Activated CD4-positive, alpha-beta T cell treated with anti-CD3 and anti-CD28 coated beads, Interleukin-2, amount 10 ng/mL, durations not matched to agents 7 days and 5 days (primary cell): ENCODE results near the gene FYN. TPM values are rescaled to one million over a fixed set of nuclear protein-coding genes. Genes with fewer than 3 reads are reported as not detected.

ENCODE experiments used
- CTCF ChIA-PET: fragments of 350-600 bp; sonication (Branson Sonifier 250); formaldehyde crosslinking; loops from one replicate; lab custom pipeline; 2021; ENCODE audit warnings: antibody characterized with exemption; lab: Charles Lee
- POLR2A ChIA-PET: fragments of 350-600 bp; sonication (Branson Sonifier 250); formaldehyde crosslinking; loops from one replicate; lab custom pipeline; 2021; ENCODE audit warnings: antibody characterized with exemption; lab: Charles Lee
- DNase-seq: peaks from one replicate; pipeline ENCODE4 v3.0.0-alpha.2; 2020
- H3K27ac Mint-ChIP-seq: one replicate; pipeline ENCODE4 v1.8.0; 2021; ENCODE audit warnings: mild to moderate bottlenecking, moderate library complexity, mixed read lengths
- H3K27me3 Mint-ChIP-seq: one replicate; pipeline ENCODE4 v1.8.0; 2021; ENCODE audit warnings: mixed read lengths
- H3K36me3 Mint-ChIP-seq: one replicate; pipeline ENCODE4 v1.8.0; 2021; ENCODE audit warnings: low read depth, mixed read lengths
- H3K4me1 Mint-ChIP-seq: one replicate; pipeline ENCODE4 v1.8.0; 2021; ENCODE audit warnings: mixed read lengths
- H3K4me3 Mint-ChIP-seq: one replicate; pipeline ENCODE4 v1.8.0; 2021; ENCODE audit warnings: mild to moderate bottlenecking, moderate library complexity, mixed read lengths
- H3K9me3 Mint-ChIP-seq: one replicate; pipeline ENCODE4 v1.8.0; 2021; ENCODE audit warnings: mixed read lengths
- total RNA-seq, 2 experiments: library from RNA; stranded (reverse); gene quantifications; one replicate each; pipeline ENCODE4 v1.2.3, GENCODE V29; 2021

Gene FYN
- total RNA-seq, 2 experiments from 2014 or later = 179 to 225 TPM

- H3K36me3 Mint-ChIP-seq = peaks cover 58% of the 10 kb centered on the region
- no peaks in the 10 kb centered on the region for H3K27me3 Mint-ChIP-seq
- peaks cover 52% of the 10 kb centered on the region for H3K4me1 Mint-ChIP-seq
- no peaks in the 10 kb centered on the region for H3K9me3 Mint-ChIP-seq
- peak overlapping the region; percentile 82 for H3K27ac Mint-ChIP-seq
- ChIA-PET CTCF (interaction anchor here (0.6 to 4.1 kb wide), 35 partner anchors 10 to 451 kb away, joined by 3 to 40 read pairs (median 4); partner anchors contain the start of genes FAM229B, FYN and TUBE1), POLR2A (no interaction called here)
- no peak overlapping the region for H3K4me3 Mint-ChIP-seq
- DNase-seq = peak; percentile 66
Observed at GRCh38 chr6:111709615-111710398, 163.4 kb downstream of the FYN start.

GRCh38 chr6:111709201-111709600 lies 164.1 kb downstream of the FYN start:
- POLR2A ChIA-PET = no interaction called here
- H3K4me1 Mint-ChIP-seq = peaks cover 46% of the 10 kb centered on the region

GRCh38 chr6:111707773-111708172 lies 165.5 kb downstream of the FYN start:
- POLR2A ChIA-PET = no interaction called here
- CTCF ChIA-PET = interaction anchor here (0.9 to 4.1 kb wide), 2 partner anchors 303 to 334 kb away, joined by 3 to 40 read pairs; no protein-coding TSS in a partner anchor
- Mint-ChIP-seq H3K4me3 (no peak overlapping the region), H3K27me3 (no peaks in the 10 kb centered on the region), H3K36me3 (peaks cover 57% of the 10 kb centered on the region), H3K9me3 (no peaks in the 10 kb centered on the region), H3K4me1 (peaks cover 34% of the 10 kb centered on the region), H3K27ac (no peak overlapping the region)
- DNase-seq = no peak

More at GRCh38 chr6:111709201-111709600, 164.1 kb downstream of the FYN start:
- Mint-ChIP-seq H3K27me3 (no peaks in the 10 kb centered on the region), H3K27ac (no peak overlapping the region), H3K36me3 (peaks cover 55% of the 10 kb centered on the region), H3K9me3 (no peaks in the 10 kb centered on the region), H3K4me3 (no peak overlapping the region)
- CTCF ChIA-PET = interaction anchor here (1.0 to 4.1 kb wide), 14 partner anchors 17 to 450 kb away, joined by 3 to 40 read pairs (median 6); a partner anchor contains a TSS
- no peak for DNase-seq

- no peak overlapping the region for H3K27ac Mint-ChIP-seq
- POLR2A ChIA-PET = no interaction called here
- H3K36me3 Mint-ChIP-seq = peaks cover 55% of the 10 kb centered on the region
- CTCF ChIA-PET = interaction anchor here (1.2 kb wide), 1 partner anchor 286 kb away, joined by 3 read pairs; no protein-coding TSS in a partner anchor
- no peaks in the 10 kb centered on the region for H3K9me3 Mint-ChIP-seq
- peaks cover 26% of the 10 kb centered on the region for H3K4me1 Mint-ChIP-seq
- DNase-seq = no peak
- H3K4me3 Mint-ChIP-seq = no peak overlapping the region
- H3K27me3 Mint-ChIP-seq = no peaks in the 10 kb centered on the region
Observed at GRCh38 chr6:111706841-111707391, 166.3 kb downstream of the FYN start.

- ChIA-PET POLR2A (no interaction called here), CTCF (interaction anchor here (0.7 to 2.0 kb wide), 3 partner anchors 290 to 340 kb away, joined by 3 to 6 read pairs (median 3); no protein-coding TSS in a partner anchor)
- no peaks in the 10 kb centered on the region for H3K9me3 Mint-ChIP-seq
- peaks cover 17% of the 10 kb centered on the region for H3K4me1 Mint-ChIP-seq
- H3K36me3 Mint-ChIP-seq = peaks cover 56% of the 10 kb centered on the region
- no peak overlapping the region for H3K27ac Mint-ChIP-seq
- no peaks in the 10 kb centered on the region for H3K27me3 Mint-ChIP-seq
- no peak for DNase-seq
- no peak overlapping the region for H3K4me3 Mint-ChIP-seq
Observed at GRCh38 chr6:111703723-111704122, 169.5 kb downstream of the FYN start.

GRCh38 chr6:111702268-111702667 lies 171.0 kb downstream of the FYN start:
- Mint-ChIP-seq H3K27me3 (no peaks in the 10 kb centered on the region), H3K4me1 (peaks cover 17% of the 10 kb centered on the region), H3K4me3 (no peak overlapping the region), H3K27ac (no peak overlapping the region), H3K9me3 (no peaks in the 10 kb centered on the region), H3K36me3 (peaks cover 61% of the 10 kb centered on the region)
- CTCF ChIA-PET = interaction anchor here (0.9 to 1.3 kb wide), 2 partner anchors 341 to 354 kb away, joined by 3 read pairs; no protein-coding TSS in a partner anchor
- POLR2A ChIA-PET = no interaction called here
- no peak for DNase-seq

- H3K4me1 Mint-ChIP-seq = peaks cover 17% of the 10 kb centered on the region
- POLR2A ChIA-PET = no interaction called here
Observed at GRCh38 chr6:111701146-111701545, 172.1 kb downstream of the FYN start.

GRCh38 chr6:111700135-111700690 lies 173.0 kb downstream of the FYN start:
- H3K4me3 Mint-ChIP-seq = no peak overlapping the region
- CTCF ChIA-PET = no interaction called here
- POLR2A ChIA-PET = no interaction called here

More at GRCh38 chr6:111701146-111701545, 172.1 kb downstream of the FYN start:
- no peak overlapping the region for H3K4me3 Mint-ChIP-seq
- CTCF ChIA-PET = no interaction called here
- H3K27ac Mint-ChIP-seq = no peak overlapping the region
- DNase-seq = no peak
- peaks cover 63% of the 10 kb centered on the region for H3K36me3 Mint-ChIP-seq
- no peaks in the 10 kb centered on the region for H3K9me3 Mint-ChIP-seq
- no peaks in the 10 kb centered on the region for H3K27me3 Mint-ChIP-seq

GRCh38 chr6:111699123-111699522 lies 174.1 kb downstream of the FYN start:
- peaks cover 70% of the 10 kb centered on the region for H3K36me3 Mint-ChIP-seq
- no peak for DNase-seq
- H3K27me3 Mint-ChIP-seq = no peaks in the 10 kb centered on the region
- H3K4me3 Mint-ChIP-seq = no peak overlapping the region
- no peaks in the 10 kb centered on the region for H3K9me3 Mint-ChIP-seq
- peaks cover 18% of the 10 kb centered on the region for H3K4me1 Mint-ChIP-seq
- ChIA-PET CTCF (interaction anchor here (0.7 to 1.3 kb wide), 2 partner anchors 11 to 114 kb away, joined by 3 read pairs; no protein-coding TSS in a partner anchor), POLR2A (no interaction called here)
- H3K27ac Mint-ChIP-seq = peak overlapping the region; percentile 56

More at GRCh38 chr6:111700135-111700690, 173.0 kb downstream of the FYN start:
- H3K27ac Mint-ChIP-seq = no peak overlapping the region
- H3K27me3 Mint-ChIP-seq = no peaks in the 10 kb centered on the region
- peaks cover 66% of the 10 kb centered on the region for H3K36me3 Mint-ChIP-seq
- no peaks in the 10 kb centered on the region for H3K9me3 Mint-ChIP-seq
- H3K4me1 Mint-ChIP-seq = peaks cover 15% of the 10 kb centered on the region
- no peak for DNase-seq

- no peaks in the 10 kb centered on the region for H3K9me3 Mint-ChIP-seq
- DNase-seq = no peak
- H3K36me3 Mint-ChIP-seq = peaks cover 70% of the 10 kb centered on the region
- H3K4me1 Mint-ChIP-seq = peaks cover 38% of the 10 kb centered on the region
- ChIA-PET CTCF (interaction anchor here (0.6 to 1.6 kb wide), 6 partner anchors 9 to 752 kb away, joined by 3 to 7 read pairs (median 3); no protein-coding TSS in a partner anchor), POLR2A (no interaction called here)
- H3K4me3 Mint-ChIP-seq = no peak overlapping the region
- H3K27ac Mint-ChIP-seq = no peak overlapping the region
- H3K27me3 Mint-ChIP-seq = no peaks in the 10 kb centered on the region
Observed at GRCh38 chr6:111696814-111697213, 176.4 kb downstream of the FYN start.

GRCh38 chr6:111692327-111693164 lies 180.7 kb downstream of the FYN start:
- POLR2A ChIA-PET = no interaction called here
- Mint-ChIP-seq H3K4me3 (no peak overlapping the region), H3K4me1 (peaks cover 25% of the 10 kb centered on the region)

More at GRCh38 chr6:111692327-111693164, 180.7 kb downstream of the FYN start:
- Mint-ChIP-seq H3K36me3 (peaks cover 80% of the 10 kb centered on the region), H3K27me3 (no peaks in the 10 kb centered on the region), H3K9me3 (no peaks in the 10 kb centered on the region), H3K27ac (peak overlapping the region; percentile 31)
- CTCF ChIA-PET = no interaction called here
- no peak for DNase-seq
